GM23338 (cell line): ENCODE measurements around the gene MICAL3.

Experiments
- CREB1 ChIP-seq: fragments of 250-450 bp; sonication (Bioruptor Pico); IDR thresholded peaks from 2 replicates; pipeline ENCODE4 v1.5.0; 2020; ENCODE audit warnings: low read depth, mild to moderate bottlenecking, moderate library complexity
- EZH2 ChIP-seq: fragments of 200-600 bp; sonication (generic); IDR thresholded peaks from one replicate; pipeline ENCODE4 v1.8.0; 2017; ENCODE audit warnings: antibody characterized with exemption, mild to moderate bottlenecking, low read depth; ENCODE audit not compliant: unreplicated experiment
- EZH2phosphoT487 ChIP-seq: fragments of 200-600 bp; sonication (generic); IDR thresholded peaks from one replicate; pipeline ENCODE4 v1.8.1; 2018; ENCODE audit warnings: antibody characterized with exemption; ENCODE audit not compliant: unreplicated experiment
- JUNB ChIP-seq: IDR thresholded peaks from one replicate; pipeline ENCODE4 v1.6.1; 2016; ENCODE audit warnings: antibody characterized with exemption; ENCODE audit not compliant: unreplicated experiment
- NANOG ChIP-seq: IDR thresholded peaks from 2 replicates; pipeline ENCODE4 v1.6.1; 2016; ENCODE audit warnings: antibody characterized with exemption, borderline replicate concordance
- POLR2AphosphoS5 ChIP-seq: IDR thresholded peaks from 2 replicates; pipeline ENCODE4 v1.6.1; 2016; ENCODE audit warnings: antibody characterized with exemption, low read depth
- STAT1 ChIP-seq: IDR thresholded peaks from one replicate; pipeline ENCODE4 v1.6.1; 2016; ENCODE audit warnings: antibody characterized with exemption; ENCODE audit not compliant: unreplicated experiment
- ZNF114 ChIP-seq: fragments of 250-450 bp; sonication (Bioruptor Pico); IDR thresholded peaks from 2 replicates; pipeline ENCODE4 v1.5.0; 2020; ENCODE audit warnings: mild to moderate bottlenecking, moderate library complexity
- ZNF331 ChIP-seq: fragments of 250-450 bp; sonication (Bioruptor Pico); IDR thresholded peaks from 2 replicates; pipeline ENCODE4 v1.5.0; 2020; ENCODE audit warnings: low read depth, mild to moderate bottlenecking, moderate library complexity
- TF ChIP-seq, protein P1 (sequence below), 2 experiments: fragments of 200-600 bp in 1 of 2; sonication (generic) in 1 of 2; conservative IDR thresholded peaks; 2 replicates each; pipeline versions ENCODE4 v1.5.1 to v1.6.1; 2016 to 2017; ENCODE audit warnings: antibody characterized with exemption in 2 of 2, low read depth in 2 of 2, mild to moderate bottlenecking in 2 of 2, moderate library complexity in 1 of 2
- TF ChIP-seq, protein P2 (sequence below): IDR thresholded peaks from one replicate; pipeline ENCODE4 v1.6.1; 2018; ENCODE audit warnings: antibody characterized with exemption; ENCODE audit not compliant: unreplicated experiment
- TF ChIP-seq, protein P3 (sequence below): fragments of 250-450 bp; sonication (Bioruptor Pico); IDR thresholded peaks from 2 replicates; pipeline ENCODE4 v1.5.0; 2020; ENCODE audit warnings: mild to moderate bottlenecking, moderate library complexity
- TF ChIP-seq, protein P4 (sequence below): IDR thresholded peaks from 2 replicates; pipeline ENCODE4 v1.6.1; 2016; ENCODE audit warnings: antibody characterized with exemption

DNA sequence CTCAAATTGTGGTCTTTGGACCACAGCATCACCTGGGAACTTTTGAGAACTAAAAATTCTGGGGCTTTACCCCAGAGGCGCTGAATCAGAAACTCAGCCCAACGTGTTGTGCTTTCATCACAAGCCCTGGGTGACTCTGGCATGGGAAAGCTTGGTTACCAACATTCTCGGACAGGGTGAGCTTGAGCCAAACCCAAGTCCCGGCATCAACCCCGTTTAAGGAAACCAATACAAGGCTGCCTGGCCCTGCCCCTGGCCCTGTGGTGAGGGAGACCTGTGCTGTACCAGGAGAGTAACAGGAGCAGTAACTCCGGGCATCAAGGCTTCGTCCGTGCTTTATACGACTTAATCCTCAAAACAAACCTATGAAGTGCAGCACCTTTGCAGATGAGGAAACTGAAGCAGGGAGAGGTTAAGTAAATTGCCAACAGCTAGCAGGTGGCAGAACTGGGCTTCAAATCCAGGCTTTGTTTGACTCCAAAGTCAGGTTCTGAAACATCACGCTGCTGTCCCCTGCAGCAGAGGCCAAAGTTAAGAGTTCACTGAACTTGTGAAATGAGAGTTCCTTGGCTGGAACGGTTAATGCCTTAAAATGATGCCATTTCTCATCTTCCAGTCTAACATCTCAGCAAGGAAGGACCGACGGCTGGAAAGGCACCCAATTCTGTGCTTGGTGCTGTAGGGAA is 186.0 kb downstream of the MICAL3 start:
- no peak for TF ChIP-seq POLR2AphosphoS5
- TF ChIP-seq, protein P1, sequence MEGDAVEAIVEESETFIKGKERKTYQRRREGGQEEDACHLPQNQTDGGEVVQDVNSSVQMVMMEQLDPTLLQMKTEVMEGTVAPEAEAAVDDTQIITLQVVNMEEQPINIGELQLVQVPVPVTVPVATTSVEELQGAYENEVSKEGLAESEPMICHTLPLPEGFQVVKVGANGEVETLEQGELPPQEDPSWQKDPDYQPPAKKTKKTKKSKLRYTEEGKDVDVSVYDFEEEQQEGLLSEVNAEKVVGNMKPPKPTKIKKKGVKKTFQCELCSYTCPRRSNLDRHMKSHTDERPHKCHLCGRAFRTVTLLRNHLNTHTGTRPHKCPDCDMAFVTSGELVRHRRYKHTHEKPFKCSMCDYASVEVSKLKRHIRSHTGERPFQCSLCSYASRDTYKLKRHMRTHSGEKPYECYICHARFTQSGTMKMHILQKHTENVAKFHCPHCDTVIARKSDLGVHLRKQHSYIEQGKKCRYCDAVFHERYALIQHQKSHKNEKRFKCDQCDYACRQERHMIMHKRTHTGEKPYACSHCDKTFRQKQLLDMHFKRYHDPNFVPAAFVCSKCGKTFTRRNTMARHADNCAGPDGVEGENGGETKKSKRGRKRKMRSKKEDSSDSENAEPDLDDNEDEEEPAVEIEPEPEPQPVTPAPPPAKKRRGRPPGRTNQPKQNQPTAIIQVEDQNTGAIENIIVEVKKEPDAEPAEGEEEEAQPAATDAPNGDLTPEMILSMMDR (conservative IDR thresholded peaks at IDR 0.05; ENCODE audit: low read depth in 2 of 2): no peak
- TF ChIP-seq, protein P2, sequence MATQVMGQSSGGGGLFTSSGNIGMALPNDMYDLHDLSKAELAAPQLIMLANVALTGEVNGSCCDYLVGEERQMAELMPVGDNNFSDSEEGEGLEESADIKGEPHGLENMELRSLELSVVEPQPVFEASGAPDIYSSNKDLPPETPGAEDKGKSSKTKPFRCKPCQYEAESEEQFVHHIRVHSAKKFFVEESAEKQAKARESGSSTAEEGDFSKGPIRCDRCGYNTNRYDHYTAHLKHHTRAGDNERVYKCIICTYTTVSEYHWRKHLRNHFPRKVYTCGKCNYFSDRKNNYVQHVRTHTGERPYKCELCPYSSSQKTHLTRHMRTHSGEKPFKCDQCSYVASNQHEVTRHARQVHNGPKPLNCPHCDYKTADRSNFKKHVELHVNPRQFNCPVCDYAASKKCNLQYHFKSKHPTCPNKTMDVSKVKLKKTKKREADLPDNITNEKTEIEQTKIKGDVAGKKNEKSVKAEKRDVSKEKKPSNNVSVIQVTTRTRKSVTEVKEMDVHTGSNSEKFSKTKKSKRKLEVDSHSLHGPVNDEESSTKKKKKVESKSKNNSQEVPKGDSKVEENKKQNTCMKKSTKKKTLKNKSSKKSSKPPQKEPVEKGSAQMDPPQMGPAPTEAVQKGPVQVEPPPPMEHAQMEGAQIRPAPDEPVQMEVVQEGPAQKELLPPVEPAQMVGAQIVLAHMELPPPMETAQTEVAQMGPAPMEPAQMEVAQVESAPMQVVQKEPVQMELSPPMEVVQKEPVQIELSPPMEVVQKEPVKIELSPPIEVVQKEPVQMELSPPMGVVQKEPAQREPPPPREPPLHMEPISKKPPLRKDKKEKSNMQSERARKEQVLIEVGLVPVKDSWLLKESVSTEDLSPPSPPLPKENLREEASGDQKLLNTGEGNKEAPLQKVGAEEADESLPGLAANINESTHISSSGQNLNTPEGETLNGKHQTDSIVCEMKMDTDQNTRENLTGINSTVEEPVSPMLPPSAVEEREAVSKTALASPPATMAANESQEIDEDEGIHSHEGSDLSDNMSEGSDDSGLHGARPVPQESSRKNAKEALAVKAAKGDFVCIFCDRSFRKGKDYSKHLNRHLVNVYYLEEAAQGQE: no peak
- TF ChIP-seq ZNF331: no peak
- no peak for TF ChIP-seq EZH2
- TF ChIP-seq EZH2phosphoT487: no peak
- no peak for TF ChIP-seq STAT1
- TF ChIP-seq ZNF114: no peak
- TF ChIP-seq CREB1 (CRISPR knock-in tag): no peak
- TF ChIP-seq JUNB: no peak
- TF ChIP-seq, protein P3, sequence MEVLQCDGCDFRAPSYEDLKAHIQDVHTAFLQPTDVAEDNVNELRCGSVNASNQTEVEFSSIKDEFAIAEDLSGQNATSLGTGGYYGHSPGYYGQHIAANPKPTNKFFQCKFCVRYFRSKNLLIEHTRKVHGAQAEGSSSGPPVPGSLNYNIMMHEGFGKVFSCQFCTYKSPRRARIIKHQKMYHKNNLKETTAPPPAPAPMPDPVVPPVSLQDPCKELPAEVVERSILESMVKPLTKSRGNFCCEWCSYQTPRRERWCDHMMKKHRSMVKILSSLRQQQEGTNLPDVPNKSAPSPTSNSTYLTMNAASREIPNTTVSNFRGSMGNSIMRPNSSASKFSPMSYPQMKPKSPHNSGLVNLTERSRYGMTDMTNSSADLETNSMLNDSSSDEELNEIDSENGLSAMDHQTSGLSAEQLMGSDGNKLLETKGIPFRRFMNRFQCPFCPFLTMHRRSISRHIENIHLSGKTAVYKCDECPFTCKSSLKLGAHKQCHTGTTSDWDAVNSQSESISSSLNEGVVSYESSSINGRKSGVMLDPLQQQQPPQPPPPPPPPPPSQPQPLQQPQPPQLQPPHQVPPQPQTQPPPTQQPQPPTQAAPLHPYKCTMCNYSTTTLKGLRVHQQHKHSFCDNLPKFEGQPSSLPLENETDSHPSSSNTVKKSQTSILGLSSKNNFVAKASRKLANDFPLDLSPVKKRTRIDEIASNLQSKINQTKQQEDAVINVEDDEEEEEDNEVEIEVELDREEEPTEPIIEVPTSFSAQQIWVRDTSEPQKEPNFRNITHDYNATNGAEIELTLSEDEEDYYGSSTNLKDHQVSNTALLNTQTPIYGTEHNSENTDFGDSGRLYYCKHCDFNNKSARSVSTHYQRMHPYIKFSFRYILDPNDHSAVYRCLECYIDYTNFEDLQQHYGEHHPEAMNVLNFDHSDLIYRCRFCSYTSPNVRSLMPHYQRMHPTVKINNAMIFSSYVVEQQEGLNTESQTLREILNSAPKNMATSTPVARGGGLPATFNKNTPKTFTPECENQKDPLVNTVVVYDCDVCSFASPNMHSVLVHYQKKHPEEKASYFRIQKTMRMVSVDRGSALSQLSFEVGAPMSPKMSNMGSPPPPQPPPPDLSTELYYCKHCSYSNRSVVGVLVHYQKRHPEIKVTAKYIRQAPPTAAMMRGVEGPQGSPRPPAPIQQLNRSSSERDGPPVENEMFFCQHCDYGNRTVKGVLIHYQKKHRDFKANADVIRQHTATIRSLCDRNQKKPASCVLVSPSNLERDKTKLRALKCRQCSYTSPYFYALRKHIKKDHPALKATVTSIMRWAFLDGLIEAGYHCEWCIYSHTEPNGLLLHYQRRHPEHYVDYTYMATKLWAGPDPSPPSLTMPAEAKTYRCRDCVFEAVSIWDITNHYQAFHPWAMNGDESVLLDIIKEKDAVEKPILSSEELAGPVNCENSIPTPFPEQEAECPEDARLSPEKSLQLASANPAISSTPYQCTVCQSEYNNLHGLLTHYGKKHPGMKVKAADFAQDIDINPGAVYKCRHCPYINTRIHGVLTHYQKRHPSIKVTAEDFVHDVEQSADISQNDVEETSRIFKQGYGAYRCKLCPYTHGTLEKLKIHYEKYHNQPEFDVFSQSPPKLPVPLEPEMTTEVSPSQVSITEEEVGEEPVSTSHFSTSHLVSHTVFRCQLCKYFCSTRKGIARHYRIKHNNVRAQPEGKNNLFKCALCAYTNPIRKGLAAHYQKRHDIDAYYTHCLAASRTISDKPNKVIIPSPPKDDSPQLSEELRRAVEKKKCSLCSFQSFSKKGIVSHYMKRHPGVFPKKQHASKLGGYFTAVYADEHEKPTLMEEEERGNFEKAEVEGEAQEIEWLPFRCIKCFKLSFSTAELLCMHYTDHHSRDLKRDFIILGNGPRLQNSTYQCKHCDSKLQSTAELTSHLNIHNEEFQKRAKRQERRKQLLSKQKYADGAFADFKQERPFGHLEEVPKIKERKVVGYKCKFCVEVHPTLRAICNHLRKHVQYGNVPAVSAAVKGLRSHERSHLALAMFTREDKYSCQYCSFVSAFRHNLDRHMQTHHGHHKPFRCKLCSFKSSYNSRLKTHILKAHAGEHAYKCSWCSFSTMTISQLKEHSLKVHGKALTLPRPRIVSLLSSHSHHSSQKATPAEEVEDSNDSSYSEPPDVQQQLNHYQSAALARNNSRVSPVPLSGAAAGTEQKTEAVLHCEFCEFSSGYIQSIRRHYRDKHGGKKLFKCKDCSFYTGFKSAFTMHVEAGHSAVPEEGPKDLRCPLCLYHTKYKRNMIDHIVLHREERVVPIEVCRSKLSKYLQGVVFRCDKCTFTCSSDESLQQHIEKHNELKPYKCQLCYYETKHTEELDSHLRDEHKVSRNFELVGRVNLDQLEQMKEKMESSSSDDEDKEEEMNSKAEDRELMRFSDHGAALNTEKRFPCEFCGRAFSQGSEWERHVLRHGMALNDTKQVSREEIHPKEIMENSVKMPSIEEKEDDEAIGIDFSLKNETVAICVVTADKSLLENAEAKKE (CRISPR knock-in tag): no peak
- TF ChIP-seq, protein P4, sequence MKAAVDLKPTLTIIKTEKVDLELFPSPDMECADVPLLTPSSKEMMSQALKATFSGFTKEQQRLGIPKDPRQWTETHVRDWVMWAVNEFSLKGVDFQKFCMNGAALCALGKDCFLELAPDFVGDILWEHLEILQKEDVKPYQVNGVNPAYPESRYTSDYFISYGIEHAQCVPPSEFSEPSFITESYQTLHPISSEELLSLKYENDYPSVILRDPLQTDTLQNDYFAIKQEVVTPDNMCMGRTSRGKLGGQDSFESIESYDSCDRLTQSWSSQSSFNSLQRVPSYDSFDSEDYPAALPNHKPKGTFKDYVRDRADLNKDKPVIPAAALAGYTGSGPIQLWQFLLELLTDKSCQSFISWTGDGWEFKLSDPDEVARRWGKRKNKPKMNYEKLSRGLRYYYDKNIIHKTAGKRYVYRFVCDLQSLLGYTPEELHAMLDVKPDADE: no peak
- no peak for TF ChIP-seq NANOG
